KBM-7 (cell line): ENCODE data around the gene SLC30A4.
"Not testable (repeated sequence)": the region's sequence is repeated elsewhere in the genome, so short reads cannot be mapped to it uniquely, and the experiment has no call there.

Experiments used
- DNase-seq: peaks from one replicate; pipeline ENCODE4 v3.0.0-alpha.2; 2015
- in situ Hi-C: fragments of 300-500 bp; cut with MboI; formaldehyde crosslinking; loops from 2 replicates; pipeline ENCODE4 v1.14.3; 2020; ENCODE audit warnings: low sequenced_read_pairs, low pct_unique_long_range_greater_than_20kb, mixed read lengths

Gene SLC30A4

GRCh38 chr15:45522328-45523165, at the start of gene SLC30A4:
SLC30A4 (minus strand) TSS chr15:45522755; CDS start chr15:45522354, 401 bp downstream.
- peak; percentile 56 for DNase-seq
- in situ Hi-C loops = no loop called here

GRCh38 chr15:45555934-45556608, 33.5 kb upstream of the SLC30A4 start:
- DNase-seq = no peak
- in situ Hi-C loops = no loop called here

GRCh38 chr15:45551676-45552075, 29.1 kb upstream of the SLC30A4 start:
- in situ Hi-C loops = no loop called here
- no peak for DNase-seq

- in situ Hi-C loops = no loop called here
- DNase-seq = no peak
Observed at GRCh38 chr15:45550436-45550835, 27.9 kb upstream of the SLC30A4 start.

DNA sequence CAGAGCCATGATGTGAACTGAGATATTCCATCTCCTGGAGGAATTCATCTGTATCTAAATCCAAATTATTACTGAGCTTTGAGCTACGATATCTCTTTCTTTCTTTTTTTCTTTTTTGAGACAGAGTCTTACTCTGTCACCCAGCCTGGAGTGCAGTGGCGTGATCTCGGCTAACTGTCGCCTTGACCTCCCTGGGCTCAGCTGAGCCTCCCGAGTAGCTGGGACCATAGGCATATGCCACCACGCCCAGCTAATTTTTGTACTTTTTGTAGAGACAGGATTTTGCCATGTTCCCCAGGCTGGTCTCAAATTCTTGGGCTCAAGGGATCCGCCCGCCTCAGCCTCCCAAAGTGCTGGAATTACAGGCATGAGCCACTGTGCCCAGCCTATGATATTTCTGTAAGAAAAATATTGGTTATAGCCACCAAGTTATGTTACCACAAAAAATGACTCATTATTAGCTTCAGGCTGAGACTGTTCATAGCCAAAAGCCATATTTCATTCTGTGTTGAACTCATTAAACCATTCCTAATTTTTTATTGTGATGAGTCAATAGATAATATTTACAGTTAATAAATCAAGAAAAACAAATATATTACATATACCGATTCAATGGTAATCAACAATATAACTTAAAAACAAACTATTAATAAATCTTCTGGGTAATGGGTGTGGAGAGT, 27.1 kb upstream of the SLC30A4 start:
- DNase-seq = no peak
- in situ Hi-C loops = no loop called here

- in situ Hi-C loops = no loop called here
- no peak for DNase-seq
Observed at GRCh38 chr15:45548753-45549520, 26.4 kb upstream of the SLC30A4 start.

DNA sequence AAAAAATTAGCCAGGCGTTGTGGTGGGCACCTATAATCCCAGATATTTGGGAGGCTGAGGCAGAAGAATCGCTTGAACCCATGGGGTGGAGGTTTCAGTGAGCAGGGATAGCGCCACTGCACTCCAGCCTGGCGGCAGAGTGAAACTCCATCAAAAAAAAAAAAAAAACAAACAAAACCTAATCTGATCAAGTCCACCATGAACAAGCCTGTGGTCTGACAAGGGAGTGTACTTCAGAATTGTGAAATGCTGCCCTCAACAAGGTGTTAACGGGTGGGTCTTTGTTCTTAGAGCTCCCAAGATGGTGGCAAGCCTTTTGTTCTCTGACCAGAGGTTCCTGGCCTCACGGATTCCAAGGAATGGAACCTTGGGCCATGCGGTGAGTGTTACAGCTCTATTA, 24.2 kb upstream of the SLC30A4 start:
- in situ Hi-C loops = no loop called here

DNA sequence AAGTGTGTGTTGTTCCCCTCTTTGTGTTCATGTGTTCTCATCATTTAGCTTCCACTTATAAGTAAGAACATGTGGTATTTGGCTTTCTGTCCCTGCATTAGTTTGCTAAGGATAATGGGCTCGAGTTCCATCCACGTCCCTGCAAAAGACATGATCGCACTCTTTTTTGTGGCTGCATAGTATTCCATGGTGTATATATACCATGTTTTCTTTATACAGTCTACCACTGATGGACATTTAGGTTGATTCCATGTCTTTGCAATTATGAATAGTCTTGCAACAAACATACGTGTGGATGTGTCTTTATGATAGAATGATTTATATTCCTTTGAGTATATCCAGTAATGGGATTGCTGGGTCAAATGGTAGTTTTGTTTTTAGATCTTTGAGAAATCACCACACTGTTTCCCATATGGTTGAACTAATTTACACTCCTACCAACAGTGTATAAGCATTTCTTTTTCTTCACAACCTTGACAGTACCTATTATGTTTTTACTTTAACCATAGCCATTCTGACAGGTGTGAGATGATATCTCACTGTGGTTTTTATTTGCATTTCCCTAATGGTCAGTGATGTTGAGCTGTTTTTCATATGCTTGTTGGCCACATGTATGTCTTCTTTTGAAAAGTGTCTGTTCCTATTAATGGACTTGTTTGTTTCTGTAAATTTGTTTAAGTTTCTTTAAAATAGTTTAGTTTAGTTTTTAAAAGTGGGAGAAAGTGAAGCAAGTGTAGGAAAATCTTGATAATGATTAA, 21.9 kb upstream of the SLC30A4 start:
- DNase-seq = no peak
- in situ Hi-C loops = no loop called here

More for the DNA sequence above, 24.2 kb upstream of the SLC30A4 start:
- DNase-seq = no peak

DNA sequence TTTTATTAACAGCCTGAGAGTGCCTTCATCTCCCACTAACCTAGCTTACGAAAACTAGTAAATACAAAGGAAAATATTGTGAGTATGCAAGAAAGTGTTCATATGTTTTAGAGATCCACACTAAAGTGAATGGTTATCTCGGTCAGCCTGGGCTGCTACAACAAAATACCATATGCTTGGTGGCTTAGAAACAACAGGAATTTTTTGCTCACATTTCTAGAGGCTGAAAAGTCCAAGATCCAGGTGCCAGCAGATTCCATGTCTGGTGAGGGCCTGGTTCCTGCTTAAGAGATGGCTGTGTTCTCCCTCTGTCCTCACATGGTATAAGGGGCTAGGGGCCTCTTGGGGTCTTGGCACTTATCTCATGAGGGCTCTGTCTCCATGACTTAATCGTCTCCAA, 20.5 kb upstream of the SLC30A4 start:
- DNase-seq = no peak
- in situ Hi-C loops = no loop called here

GRCh38 chr15:45540531-45540930, 18.0 kb upstream of the SLC30A4 start:
- no peak for DNase-seq
- in situ Hi-C loops = no loop called here

DNA sequence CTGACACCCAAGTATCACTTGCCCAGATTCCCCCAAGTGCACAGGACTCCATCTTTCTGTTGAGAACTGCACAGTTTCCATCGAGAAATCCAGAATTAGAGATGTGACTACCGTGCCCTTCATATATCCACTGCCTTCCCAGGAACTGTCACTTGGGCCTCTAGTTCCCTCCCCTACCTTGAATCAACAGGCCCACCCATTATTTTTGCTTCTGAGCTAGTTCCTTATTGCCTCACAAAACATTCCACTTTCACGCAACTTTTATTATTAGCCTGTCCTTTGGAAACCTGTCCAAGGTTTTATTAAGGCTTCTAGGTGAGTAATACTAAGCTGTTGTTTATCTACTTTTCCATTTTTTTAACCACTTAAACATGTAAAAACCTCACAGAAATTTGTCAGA, 17.1 kb upstream of the SLC30A4 start:
- in situ Hi-C loops = no loop called here
- DNase-seq = no peak

DNA sequence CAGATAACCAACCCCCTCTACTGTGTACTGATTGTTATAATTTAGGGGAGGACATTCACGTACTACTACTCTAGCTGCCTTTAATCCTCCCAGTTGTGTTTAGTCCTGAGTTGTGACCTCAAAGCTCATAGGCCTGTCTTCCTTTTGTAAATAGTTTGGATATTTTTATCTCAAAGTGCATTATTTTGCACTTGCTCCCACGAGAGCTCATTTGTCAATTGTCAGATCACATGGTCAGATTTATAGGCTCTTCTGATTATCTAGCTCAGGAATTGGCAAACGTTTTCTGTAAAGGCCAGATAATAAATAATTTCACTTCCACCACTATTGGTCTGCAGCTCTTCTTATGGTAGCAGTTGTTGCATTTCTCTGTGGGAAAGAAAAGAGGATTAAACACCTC, 14.4 kb upstream of the SLC30A4 start:
- in situ Hi-C loops = no loop called here
- DNase-seq = no peak

GRCh38 chr15:45535486-45536042, 13.0 kb upstream of the SLC30A4 start:
- no peak for DNase-seq
- in situ Hi-C loops = no loop called here

GRCh38 chr15:45534821-45535220, 12.3 kb upstream of the SLC30A4 start:
- in situ Hi-C loops = no loop called here
- no peak for DNase-seq

GRCh38 chr15:45532892-45533291, 10.3 kb upstream of the SLC30A4 start:
- DNase-seq, in situ Hi-C loops: not testable (repeated sequence)

- no peak for DNase-seq
- in situ Hi-C loops = no loop called here
Observed at GRCh38 chr15:45529613-45530012, 7.1 kb upstream of the SLC30A4 start.

DNA sequence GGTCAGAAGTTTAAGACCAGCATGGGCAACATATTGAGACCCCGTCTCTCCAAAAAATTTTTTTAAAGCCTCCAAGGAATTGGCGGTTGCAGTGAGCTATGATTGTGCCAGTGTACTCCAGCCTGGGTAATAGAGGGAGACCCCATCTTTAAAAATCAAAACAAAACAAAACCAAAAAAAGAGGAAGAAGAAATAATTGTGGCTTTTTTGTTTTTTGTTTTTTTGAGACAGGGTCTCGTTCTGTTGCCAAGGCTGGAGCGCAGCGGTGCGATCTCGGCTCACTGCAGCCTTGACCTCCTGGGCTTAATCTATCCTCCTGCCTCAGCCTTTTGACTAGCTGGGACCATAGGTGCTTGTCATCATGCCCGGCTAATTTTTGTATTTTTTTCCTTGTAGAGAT, 4.5 kb upstream of the SLC30A4 start:
- in situ Hi-C loops = no loop called here
- DNase-seq = no peak

- in situ Hi-C loops = no loop called here
- DNase-seq = no peak
Observed at GRCh38 chr15:45523166-45523460, 558 bp upstream of the SLC30A4 start.
